Measurements from ENCODE around the gene SOCS6. TPM values are rescaled to one million over a fixed set of nuclear protein-coding genes. Genes with fewer than 3 reads are reported as not detected.

The SOCS6 gene
- total and polyA plus RNA-seq, 2 of the 13 experiments (the other 11 are each of a cell fraction or from before 2014, with no cell fraction given) = 18.6 to 38.3 TPM

- peak; percentile 64 for TF ChIP-seq TCF7 (IDR thresholded peaks at IDR 0.05; ENCODE audit: low read depth)
- no peak for TF ChIP-seq FUBP1 (CRISPR knock-in tag; IDR thresholded peaks at IDR 0.05; ENCODE audit: borderline replicate concordance)
- TF ChIP-seq RERE (CRISPR knock-in tag; IDR thresholded peaks at IDR 0.05; ENCODE audit: low read depth) = peak; percentile 59; the same call in 1 of the 2 replicates
- peak; percentile 33; the same call in 1 of the 2 replicates for TF ChIP-seq CSRNP1 (CRISPR knock-in tag; IDR thresholded peaks at IDR 0.05)
- TF ChIP-seq FOXP1 (IDR thresholded peaks at IDR 0.05) = no peak
- peak; percentile 71 for TF ChIP-seq FOXP1 (CRISPR knock-in tag; IDR thresholded peaks at IDR 0.05)
- no peak for TF ChIP-seq NFYB (CRISPR knock-in tag; IDR thresholded peaks at IDR 0.05)
- no peak for TF ChIP-seq HBP1 (CRISPR knock-in tag; IDR thresholded peaks at IDR 0.05; ENCODE audit: low read depth)
- 0 out of 2 replicates have a peak, but pooled peaks have one; percentile 33 for TF ChIP-seq PITX1 (CRISPR knock-in tag; IDR thresholded peaks at IDR 0.05)
- TF ChIP-seq SMARCC2 (IDR thresholded peaks at IDR 0.05) = no peak
- TF ChIP-seq PHF8 (CRISPR knock-in tag; IDR thresholded peaks at IDR 0.05) = peak; percentile 33; the same call in 1 of the 2 replicates
- 0 out of 2 replicates have a peak, but pooled peaks have one; percentile 27 for TF ChIP-seq ZNF709 (CRISPR knock-in tag; IDR thresholded peaks at IDR 0.05)
- no peak for TF ChIP-seq LCORL (IDR thresholded peaks at IDR 0.05)
- peak; percentile 72; the same call in 1 of the 2 replicates for TF ChIP-seq LCORL (CRISPR knock-in tag; IDR thresholded peaks at IDR 0.05)
- 0 out of 2 replicates have a peak, but pooled peaks have one; percentile 74 for TF ChIP-seq ZNF792 (CRISPR knock-in tag; IDR thresholded peaks at IDR 0.05)
- peak; percentile 64; the same call in 1 of the 2 replicates for TF ChIP-seq ATF3 (CRISPR knock-in tag; IDR thresholded peaks at IDR 0.05)
- no peak for TF ChIP-seq ZNF501 (CRISPR knock-in tag; IDR thresholded peaks at IDR 0.05)
- TF ChIP-seq PHF5A (CRISPR knock-in tag; IDR thresholded peaks at IDR 0.05; ENCODE audit: low read depth, unreplicated experiment) = peak; percentile 24
- peak; percentile 55; the same call in 1 of the 2 replicates for TF ChIP-seq KDM4B (CRISPR knock-in tag; IDR thresholded peaks at IDR 0.05)
- peak; percentile 81 for TF ChIP-seq SAP130 (CRISPR knock-in tag; IDR thresholded peaks at IDR 0.05; ENCODE audit: low read depth)
Measured at GRCh38 chr18:70334728-70335329, 46.0 kb downstream of the SOCS6 start (continued).

All from HepG2 (cell line).